BE2C (cell line): Measurements from ENCODE around the gene PARD3B.

Source experiments
- DNase-seq: peaks from one replicate; pipeline ENCODE4 v3.0.0-alpha.2; 2020
- H3K27me3 ChIP-seq: fragments of 250-450 bp; sonication (Bioruptor Pico); 2 replicates; pipeline ENCODE4 v1.5.1; 2020; ENCODE audit warnings: mild to moderate bottlenecking
- H3K36me3 ChIP-seq: fragments of 250-450 bp; sonication (Bioruptor Pico); 2 replicates; pipeline ENCODE4 v1.5.1; 2020; ENCODE audit warnings: mild to moderate bottlenecking
- H3K4me1 ChIP-seq: fragments of 250-450 bp; sonication (Bioruptor Pico); 2 replicates; pipeline ENCODE4 v1.5.1; 2020
- H3K4me3 ChIP-seq: 2 replicates; pipeline ENCODE4 v1.5.1; 2011; ENCODE audit warnings: low read depth, low read length
- H3K9me3 ChIP-seq: fragments of 250-450 bp; sonication (Bioruptor Pico); 2 replicates; pipeline ENCODE4 v1.5.1; 2020
- TF ChIP-seq, protein P1 (sequence below): IDR thresholded peaks from 2 replicates; pipeline ENCODE4 v1.5.1; 2012; ENCODE audit warnings: mild to moderate bottlenecking, low read depth, low read length

Gene PARD3B

GRCh38 chr2:205656461-205656860, 1111.2 kb downstream of the PARD3B start:
- Histone ChIP-seq H3K4me3 (no peak overlapping the region), H3K27me3 (no peaks in the 10 kb centered on the region), H3K4me1 (peaks cover 9% of the 10 kb centered on the region), H3K9me3 (no peaks in the 10 kb centered on the region), H3K36me3 (no peaks in the 10 kb centered on the region)
- no peak for DNase-seq
- TF ChIP-seq, protein P1, sequence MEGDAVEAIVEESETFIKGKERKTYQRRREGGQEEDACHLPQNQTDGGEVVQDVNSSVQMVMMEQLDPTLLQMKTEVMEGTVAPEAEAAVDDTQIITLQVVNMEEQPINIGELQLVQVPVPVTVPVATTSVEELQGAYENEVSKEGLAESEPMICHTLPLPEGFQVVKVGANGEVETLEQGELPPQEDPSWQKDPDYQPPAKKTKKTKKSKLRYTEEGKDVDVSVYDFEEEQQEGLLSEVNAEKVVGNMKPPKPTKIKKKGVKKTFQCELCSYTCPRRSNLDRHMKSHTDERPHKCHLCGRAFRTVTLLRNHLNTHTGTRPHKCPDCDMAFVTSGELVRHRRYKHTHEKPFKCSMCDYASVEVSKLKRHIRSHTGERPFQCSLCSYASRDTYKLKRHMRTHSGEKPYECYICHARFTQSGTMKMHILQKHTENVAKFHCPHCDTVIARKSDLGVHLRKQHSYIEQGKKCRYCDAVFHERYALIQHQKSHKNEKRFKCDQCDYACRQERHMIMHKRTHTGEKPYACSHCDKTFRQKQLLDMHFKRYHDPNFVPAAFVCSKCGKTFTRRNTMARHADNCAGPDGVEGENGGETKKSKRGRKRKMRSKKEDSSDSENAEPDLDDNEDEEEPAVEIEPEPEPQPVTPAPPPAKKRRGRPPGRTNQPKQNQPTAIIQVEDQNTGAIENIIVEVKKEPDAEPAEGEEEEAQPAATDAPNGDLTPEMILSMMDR = no peak

DNA sequence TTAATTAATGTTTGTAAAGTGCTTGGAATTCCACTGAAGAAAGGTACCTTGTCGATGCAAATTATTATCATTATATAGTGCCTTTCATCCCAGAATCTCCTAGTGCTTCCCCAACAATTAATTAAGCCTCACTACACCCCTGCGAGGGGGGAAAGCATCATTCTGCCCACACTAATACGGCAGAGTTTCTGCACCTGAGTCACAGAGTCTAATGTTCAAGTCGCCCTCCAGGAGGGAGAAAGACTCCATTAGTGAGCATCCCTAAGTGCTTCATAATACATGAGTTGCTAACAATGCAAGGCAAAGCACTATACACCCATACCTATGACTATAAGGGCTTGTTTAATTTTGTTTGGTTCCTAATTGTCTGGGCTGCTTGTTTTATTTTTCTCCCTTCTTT, 1111.7 kb downstream of the PARD3B start:
- TF ChIP-seq, protein P1 = no peak
- Histone ChIP-seq H3K9me3 (no peaks in the 10 kb centered on the region), H3K4me3 (no peak overlapping the region), H3K4me1 (peaks cover 9% of the 10 kb centered on the region), H3K36me3 (no peaks in the 10 kb centered on the region), H3K27me3 (no peaks in the 10 kb centered on the region)
- DNase-seq = no peak

DNA sequence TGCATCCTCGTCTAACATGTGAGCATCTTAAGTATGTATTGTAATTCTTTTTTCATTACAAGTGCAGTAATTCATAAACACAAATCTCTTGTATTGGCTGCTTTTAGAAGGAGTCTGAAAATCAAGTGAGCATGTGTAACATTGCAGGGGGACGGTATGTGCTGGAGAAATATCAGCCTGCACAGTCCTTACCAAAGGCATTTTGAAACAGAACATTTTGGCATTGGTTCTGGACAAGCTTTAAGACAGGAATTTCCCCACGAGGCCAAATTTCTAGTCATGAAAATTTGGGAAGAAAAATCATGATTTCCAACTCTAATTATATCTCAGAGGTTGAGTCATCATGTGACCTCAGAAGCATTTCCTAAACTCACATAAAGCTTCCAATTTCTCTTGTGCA, 1112.3 kb downstream of the PARD3B start:
- Histone ChIP-seq H3K4me3 (no peak overlapping the region), H3K36me3 (no peaks in the 10 kb centered on the region), H3K9me3 (no peaks in the 10 kb centered on the region), H3K27me3 (no peaks in the 10 kb centered on the region), H3K4me1 (peaks cover 9% of the 10 kb centered on the region)
- TF ChIP-seq, protein P1 = no peak
- DNase-seq = no peak

DNA sequence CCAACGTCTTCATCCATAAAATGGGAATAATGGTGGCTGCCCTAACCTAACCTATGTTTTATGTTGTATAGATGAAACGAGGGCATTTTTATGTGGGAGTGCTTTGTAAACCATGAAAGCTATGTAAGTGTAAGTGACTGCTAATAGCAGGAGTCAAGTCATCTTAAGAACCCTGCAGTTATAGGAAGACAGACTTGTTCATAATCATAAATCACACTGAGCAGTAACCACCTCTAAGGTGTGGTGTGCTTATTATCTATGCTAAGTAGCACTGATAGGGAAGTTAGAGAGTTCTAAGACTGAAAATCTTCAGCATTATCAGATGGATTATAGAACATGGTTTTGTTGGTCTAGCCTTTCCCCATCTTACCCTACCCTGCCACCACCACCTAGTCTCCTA, 1112.8 kb downstream of the PARD3B start:
- Histone ChIP-seq H3K9me3 (no peaks in the 10 kb centered on the region), H3K4me1 (peaks cover 9% of the 10 kb centered on the region), H3K36me3 (no peaks in the 10 kb centered on the region), H3K4me3 (no peak overlapping the region), H3K27me3 (no peaks in the 10 kb centered on the region)
- DNase-seq = no peak
- TF ChIP-seq, protein P1 = no peak

- Histone ChIP-seq H3K4me3 (no peak overlapping the region), H3K27me3 (no peaks in the 10 kb centered on the region), H3K36me3 (no peaks in the 10 kb centered on the region), H3K4me1 (peaks cover 9% of the 10 kb centered on the region), H3K9me3 (no peaks in the 10 kb centered on the region)
- TF ChIP-seq, protein P1 = no peak
- no peak for DNase-seq
These were observed 1113.3 kb downstream of the PARD3B start for GRCh38 chr2:205658572-205658971.

- H3K4me1 ChIP-seq = peaks cover 9% of the 10 kb centered on the region
These were observed 1114.6 kb downstream of the PARD3B start for GRCh38 chr2:205659922-205660321.

More at GRCh38 chr2:205659922-205660321, 1114.6 kb downstream of the PARD3B start:
- 0 out of 2 replicates have a peak overlapping the region, but pooled peaks have one; percentile 8 for H3K4me3 ChIP-seq
- H3K9me3 ChIP-seq = no peaks in the 10 kb centered on the region
- TF ChIP-seq, protein P1 = no peak
- H3K27me3 ChIP-seq = no peaks in the 10 kb centered on the region
- peak; percentile 41 for DNase-seq
- H3K36me3 ChIP-seq = no peaks in the 10 kb centered on the region
